Neural cell (in vitro differentiated cells): ENCODE results near the gene WWC2. TPM values are rescaled to one million over a fixed set of nuclear protein-coding genes. Genes with fewer than 3 reads are reported as not detected.

ENCODE experiments used
- H2AFZ ChIP-seq: fragments of 200-600, 300-800 bp; sonication (generic), shearing (Covaris generic); 2 replicates; pipeline ENCODE4 v1.6.0; 2014; ENCODE audit warnings: low read depth, mild to moderate bottlenecking, antibody characterized with exemption, low read length, moderate library complexity
- H3F3A ChIP-seq: fragments of 200-600 bp; shearing (Covaris generic); 2 replicates; pipeline ENCODE4 v1.6.1; 2016; ENCODE audit warnings: mild to moderate bottlenecking, moderate library complexity, mixed read lengths, antibody characterized with exemption, low read length; ENCODE audit not compliant: insufficient read depth, poor library complexity, severe bottlenecking
- H3K27ac ChIP-seq: fragments of 200-600, 300-800 bp; sonication (generic), shearing (Covaris generic); 2 replicates; pipeline ENCODE4 v1.5.1; 2014; ENCODE audit warnings: mild to moderate bottlenecking, low read length, moderate library complexity
- H3K27me3 ChIP-seq: fragments of 300-800, 200-600 bp; sonication (generic), shearing (Covaris generic); 2 replicates; pipeline ENCODE4 v1.6.0; 2014; ENCODE audit warnings: mild to moderate bottlenecking, low read depth, low read length, moderate library complexity; ENCODE audit not compliant: insufficient read depth
- H3K36me3 ChIP-seq: fragments of 300-800, 200-600 bp; sonication (generic), shearing (Covaris generic); 2 replicates; pipeline ENCODE4 v1.5.1; 2014; ENCODE audit warnings: mild to moderate bottlenecking, antibody characterized with exemption, low read length, moderate library complexity; ENCODE audit not compliant: insufficient read depth
- H3K4me2 ChIP-seq: fragments of 300-800, 200-600 bp; sonication (generic), shearing (Covaris generic); 2 replicates; pipeline ENCODE4 v1.6.0; 2014; ENCODE audit warnings: mild to moderate bottlenecking, low read length
- H3K4me3 ChIP-seq: fragments of 300-800, 200-600 bp; sonication (generic), shearing (Covaris generic); 2 replicates; pipeline ENCODE4 v1.5.1; 2014; ENCODE audit warnings: mild to moderate bottlenecking, low read length, moderate library complexity
- H3K79me2 ChIP-seq: fragments of 200-600 bp; shearing (Covaris generic); replicated peaks from 2 replicates; pipeline ENCODE4 v1.6.0; 2014; ENCODE audit warnings: mild to moderate bottlenecking, low read length, moderate library complexity; ENCODE audit not compliant: insufficient read depth
- H3K9ac ChIP-seq: fragments of 300-800, 200-600 bp; sonication (generic), shearing (Covaris generic); 2 replicates; pipeline ENCODE4 v1.6.1; 2016; ENCODE audit warnings: mild to moderate bottlenecking, low read length, mixed read lengths
- H3K9me2 ChIP-seq: fragments of 200-600 bp; shearing (Covaris generic); 2 replicates; pipeline ENCODE4 v1.6.1; 2016; ENCODE audit warnings: mild to moderate bottlenecking, low read length, mixed read lengths; ENCODE audit not compliant: insufficient read depth
- H3K9me3 ChIP-seq: fragments of 200-600, 300-800 bp; sonication (generic), shearing (Covaris generic); 2 replicates; pipeline ENCODE4 v1.6.1; 2016; ENCODE audit warnings: mild to moderate bottlenecking, mixed run types, low read length, moderate library complexity, mixed read lengths
- H4K20me1 ChIP-seq: fragments of 200-600 bp; shearing (Covaris generic); 2 replicates; pipeline ENCODE4 v1.6.1; 2016; ENCODE audit warnings: mild to moderate bottlenecking, mixed run types; ENCODE audit not compliant: insufficient read depth
- EZH2 ChIP-seq: fragments of 200-600, 300-800 bp; shearing (Covaris generic), sonication (generic); IDR thresholded peaks from 2 replicates; pipeline ENCODE4 v1.6.1; 2014; ENCODE audit warnings: antibody characterized with exemption, low read length, borderline replicate concordance, mild to moderate bottlenecking; ENCODE audit not compliant: insufficient read depth, poor library complexity, severe bottlenecking
- POLR2AphosphoS5 ChIP-seq: IDR thresholded peaks from 2 replicates; pipeline ENCODE4 v1.6.1; 2012
- RAD21 ChIP-seq: fragments of 450-650 bp; conservative IDR thresholded peaks from 2 replicates; pipeline ENCODE4 v1.6.1; 2014; ENCODE audit warnings: antibody characterized with exemption, mild to moderate bottlenecking, moderate library complexity
- REST ChIP-seq: IDR thresholded peaks from 2 replicates; pipeline ENCODE4 v1.6.1; 2012; ENCODE audit warnings: borderline replicate concordance
- SMC3 ChIP-seq: fragments of 450-650 bp; conservative IDR thresholded peaks from 2 replicates; pipeline ENCODE4 v1.6.1; 2014; ENCODE audit warnings: antibody characterized with exemption, mild to moderate bottlenecking, moderate library complexity; ENCODE audit not compliant: poor library complexity
- TAF1 ChIP-seq: IDR thresholded peaks from 2 replicates; pipeline ENCODE4 v1.6.1; 2012; ENCODE audit warnings: low read depth
- polyA plus RNA-seq: library from polyadenylated mRNA; depleted of rRNA; stranded (reverse); fragments of >200 nt; gene quantifications from 2 replicates; pipeline ENCODE4 v1.2.3, GENCODE V29; 2014
- TF ChIP-seq, protein P1 (sequence below): fragments of 450-650 bp; IDR thresholded peaks from 2 replicates; pipeline ENCODE4 v1.5.1; 2014; ENCODE audit warnings: antibody characterized with exemption, mild to moderate bottlenecking, moderate library complexity; ENCODE audit not compliant: poor library complexity, severe bottlenecking

WWC2 gene
- polyA plus RNA-seq, 1 donor from 2014 or later = 5.7 TPM

DNA sequence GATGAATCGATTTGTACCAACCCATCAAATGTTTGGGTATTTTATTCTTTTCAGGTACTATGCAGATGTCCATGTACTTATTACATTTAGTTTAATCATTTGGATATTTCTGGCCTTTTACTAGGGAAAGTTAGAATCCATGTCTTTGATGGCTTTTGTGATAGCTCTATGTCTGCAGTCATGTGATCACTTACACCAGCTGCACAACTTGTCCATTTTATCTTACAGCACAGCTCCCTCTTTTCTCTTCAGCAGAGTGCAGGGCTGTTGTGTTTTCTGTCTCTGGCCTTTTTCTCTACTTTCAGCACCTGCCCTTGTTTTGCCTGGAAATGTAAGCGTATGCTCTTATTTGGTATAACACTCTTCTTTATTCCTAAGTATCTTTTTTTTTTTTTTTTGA, 30.6 kb downstream of the WWC2 start:
- no peak for TF ChIP-seq RAD21
- TF ChIP-seq TAF1 = no peak
- TF ChIP-seq REST = no peak
- TF ChIP-seq, protein P1, sequence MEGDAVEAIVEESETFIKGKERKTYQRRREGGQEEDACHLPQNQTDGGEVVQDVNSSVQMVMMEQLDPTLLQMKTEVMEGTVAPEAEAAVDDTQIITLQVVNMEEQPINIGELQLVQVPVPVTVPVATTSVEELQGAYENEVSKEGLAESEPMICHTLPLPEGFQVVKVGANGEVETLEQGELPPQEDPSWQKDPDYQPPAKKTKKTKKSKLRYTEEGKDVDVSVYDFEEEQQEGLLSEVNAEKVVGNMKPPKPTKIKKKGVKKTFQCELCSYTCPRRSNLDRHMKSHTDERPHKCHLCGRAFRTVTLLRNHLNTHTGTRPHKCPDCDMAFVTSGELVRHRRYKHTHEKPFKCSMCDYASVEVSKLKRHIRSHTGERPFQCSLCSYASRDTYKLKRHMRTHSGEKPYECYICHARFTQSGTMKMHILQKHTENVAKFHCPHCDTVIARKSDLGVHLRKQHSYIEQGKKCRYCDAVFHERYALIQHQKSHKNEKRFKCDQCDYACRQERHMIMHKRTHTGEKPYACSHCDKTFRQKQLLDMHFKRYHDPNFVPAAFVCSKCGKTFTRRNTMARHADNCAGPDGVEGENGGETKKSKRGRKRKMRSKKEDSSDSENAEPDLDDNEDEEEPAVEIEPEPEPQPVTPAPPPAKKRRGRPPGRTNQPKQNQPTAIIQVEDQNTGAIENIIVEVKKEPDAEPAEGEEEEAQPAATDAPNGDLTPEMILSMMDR = no peak
- TF ChIP-seq EZH2 = no peak
- no peak for TF ChIP-seq POLR2AphosphoS5
- Histone ChIP-seq H3K79me2 (no peaks in the 10 kb centered on the region), H3K9me3 (no peaks in the 10 kb centered on the region), H3K9ac (no peak overlapping the region), H3K4me2 (no peak overlapping the region), H2AFZ (no peak overlapping the region), H4K20me1 (no peaks in the 10 kb centered on the region), H3K36me3 (no peaks in the 10 kb centered on the region), H3K4me3 (no peak overlapping the region), H3K9me2 (no peaks in the 10 kb centered on the region), H3K27me3 (no peaks in the 10 kb centered on the region), H3F3A (no peaks in the 10 kb centered on the region), H3K27ac (no peak overlapping the region)

- Histone ChIP-seq H2AFZ (no peak overlapping the region), H3K27me3 (no peaks in the 10 kb centered on the region), H3K9me2 (no peaks in the 10 kb centered on the region), H3K79me2 (no peaks in the 10 kb centered on the region), H3K4me2 (no peak overlapping the region), H4K20me1 (no peaks in the 10 kb centered on the region), H3F3A (no peaks in the 10 kb centered on the region), H3K9me3 (no peaks in the 10 kb centered on the region), H3K36me3 (no peaks in the 10 kb centered on the region), H3K4me3 (no peak overlapping the region), H3K9ac (no peak overlapping the region), H3K27ac (no peak overlapping the region)
- TF ChIP-seq, protein P1 = no peak
- no peak for TF ChIP-seq SMC3
Observed at GRCh38 chr4:183130328-183131155, 31.5 kb downstream of the WWC2 start.
